Stimulated activated CD4-positive, alpha-beta T cell treated with anti-CD3 and anti-CD28 coated beads, Interleukin-12 subunit alpha, Interleukin-12 subunit beta, amount 100 ng/mL, for 48 hours (primary cell): ENCODE data around the gene ZC3H10.
"Not testable (repeated sequence)": the region's sequence is repeated elsewhere in the genome, so short reads cannot be mapped to it uniquely, and the experiment has no call there.

Experiments used
- DNase-seq, 3 donors: peaks; one replicate each; pipeline ENCODE4 v3.0.0-alpha.2; 2020; ENCODE audit warnings: low read depth in 2 of 3, low spot score in 1 of 3

The ZC3H10 gene

GRCh38 chr12:56153678-56154065 lies 35.6 kb downstream of the ZC3H10 start:
- DNase-seq = no peak

GRCh38 chr12:56154246-56154771 lies 36.2 kb downstream of the ZC3H10 start:
- DNase-seq = no peak

GRCh38 chr12:56154818-56155217 lies 36.8 kb downstream of the ZC3H10 start:
- no peak for DNase-seq

GRCh38 chr12:56155256-56155845 lies 37.3 kb downstream of the ZC3H10 start:
- DNase-seq = no peak

GRCh38 chr12:56156464-56157200 lies 38.6 kb downstream of the ZC3H10 start:
- not testable (repeated sequence) for DNase-seq

- DNase-seq = peak in 2 of 3 donors; percentile 35 to 50
Measured at GRCh38 chr12:56157201-56158028, 39.3 kb downstream of the ZC3H10 start.

- peak; percentile 89 to 93 (median 89) for DNase-seq
Measured at GRCh38 chr12:56158029-56158925, 40.2 kb downstream of the ZC3H10 start, which contains the start of gene MYL6. MYL6 (plus strand) TSS chr12:56158359; CDS start chr12:56158402, 43 bp downstream.

- DNase-seq = peak in 1 of 3 donors; percentile 23
Measured at GRCh38 chr12:56158926-56159461, 40.9 kb downstream of the ZC3H10 start.

GRCh38 chr12:56159482-56160192 lies 41.6 kb downstream of the ZC3H10 start:
- DNase-seq = no peak

GRCh38 chr12:56160193-56160763 lies 42.2 kb downstream of the ZC3H10 start:
- DNase-seq = peak in 2 of 3 donors; percentile 29 to 48

GRCh38 chr12:56160894-56161689 lies 43.0 kb downstream of the ZC3H10 start:
- no peak for DNase-seq

GRCh38 chr12:56161690-56162351 lies 43.8 kb downstream of the ZC3H10 start:
- no peak for DNase-seq

- no peak for DNase-seq
Measured at GRCh38 chr12:56162468-56163290, 44.6 kb downstream of the ZC3H10 start.

GRCh38 chr12:56163533-56164344 lies 45.7 kb downstream of the ZC3H10 start:
- no peak for DNase-seq

GRCh38 chr12:56164345-56164729 lies 46.3 kb downstream of the ZC3H10 start:
- no peak for DNase-seq

- no peak for DNase-seq
Measured at GRCh38 chr12:56165369-56165768, 47.3 kb downstream of the ZC3H10 start.
